Mesodermal cell (in vitro differentiated cells): Measurements from ENCODE around the gene ATXN3L.
A peak's percentile ranks its signal among the peaks of the same experiment; 100 is the strongest.
"Not testable (repeated sequence)": the region's sequence is repeated elsewhere in the genome, so short reads cannot be mapped to it uniquely, and the experiment has no call there.

Source experiments
- H3K27ac ChIP-seq: 2 replicates; pipeline ENCODE4 v1.7.0; 2013; ENCODE audit warnings: mild to moderate bottlenecking, low read depth, low read length, moderate library complexity; ENCODE audit not compliant: severe bottlenecking
- H3K36me3 ChIP-seq: 2 replicates; pipeline ENCODE4 v1.7.1; 2013; ENCODE audit warnings: mild to moderate bottlenecking, low read length, moderate library complexity; ENCODE audit not compliant: control insufficient read depth, insufficient read depth
- H3K4me1 ChIP-seq: one replicate; pipeline ENCODE4 v1.7.1; 2013; ENCODE audit warnings: mild to moderate bottlenecking, low read length; ENCODE audit not compliant: insufficient read depth, control insufficient read depth, poor library complexity, severe bottlenecking
- H3K4me3 ChIP-seq: 2 replicates; pipeline ENCODE4 v1.7.0; 2013; ENCODE audit warnings: low read length, control low read depth, mild to moderate bottlenecking; ENCODE audit not compliant: insufficient read depth, poor library complexity, severe bottlenecking; ENCODE audit errors: extremely low read depth
- H3K9me3 ChIP-seq: 2 replicates; pipeline ENCODE4 v1.7.1; 2013; ENCODE audit warnings: mild to moderate bottlenecking, low read length, moderate library complexity; ENCODE audit not compliant: control insufficient read depth
- WGBS, 2 experiments: methylation state at CpG; one replicate each; pipeline ENCODE4 v1.1.5; 2013; ENCODE audit warnings: missing lambda C conversion rate in 2 of 2; ENCODE audit not compliant: insufficient coverage in 2 of 2; 5-methylcytosine and 5-hydroxymethylcytosine counted together

The ATXN3L gene

DNA sequence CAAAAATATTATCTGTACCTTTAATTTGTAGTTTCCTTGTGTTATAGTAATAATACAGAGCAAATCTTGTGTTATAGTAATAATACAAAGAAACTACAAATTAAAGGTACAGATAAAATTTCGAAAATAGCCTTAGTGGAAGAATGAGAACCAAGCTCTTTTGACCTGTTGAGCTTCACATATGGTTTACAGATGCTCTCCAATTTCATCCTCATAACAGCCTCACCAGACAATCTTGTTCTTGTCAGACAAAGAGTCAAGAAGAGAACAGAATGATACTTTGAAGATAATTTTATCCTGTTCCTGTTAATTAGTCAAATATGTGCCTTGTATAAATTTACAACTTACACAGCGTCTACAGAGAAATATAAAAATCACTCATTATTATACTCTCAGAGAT is 12.8 kb downstream of the ATXN3L start:
- no peak overlapping the region for H3K4me3 ChIP-seq
- no peak overlapping the region for H3K27ac ChIP-seq
- no peaks in the 10 kb centered on the region for H3K9me3 ChIP-seq
- H3K36me3 ChIP-seq: no peaks in the 10 kb centered on the region
- peaks cover 5% of the 10 kb centered on the region for H3K4me1 ChIP-seq
- WGBS, 2 experiments: no CpG with 5 or more reads among the region's 2 CpGs

DNA sequence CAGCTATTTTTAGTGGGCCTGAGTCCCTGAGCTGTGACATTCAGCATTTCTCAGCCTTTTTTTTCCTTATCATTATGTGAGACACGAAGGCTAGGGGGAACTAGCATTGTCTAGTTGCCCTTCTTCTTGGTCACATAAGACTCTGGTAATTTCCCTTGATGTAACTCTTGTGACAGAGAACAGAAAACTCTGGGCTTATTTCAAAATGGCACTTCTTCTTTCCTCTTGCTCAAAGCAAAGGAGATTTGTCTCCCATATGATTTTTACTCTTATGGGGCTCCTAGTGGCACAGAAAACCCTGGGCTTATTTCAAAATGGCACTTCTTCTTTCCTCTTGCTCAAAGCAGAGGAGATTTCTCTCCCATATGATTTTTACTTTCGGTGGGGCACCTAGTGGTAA is 14.7 kb downstream of the ATXN3L start:
- no peaks in the 10 kb centered on the region for H3K36me3 ChIP-seq
- 100% methylated on average over 1 of the region's 2 CpGs for WGBS, 2 experiments
- H3K4me1 ChIP-seq: peaks cover 5% of the 10 kb centered on the region
- no peaks in the 10 kb centered on the region for H3K9me3 ChIP-seq
- H3K4me3 ChIP-seq: no peak overlapping the region
- H3K27ac ChIP-seq: peak overlapping the region; percentile 23

DNA sequence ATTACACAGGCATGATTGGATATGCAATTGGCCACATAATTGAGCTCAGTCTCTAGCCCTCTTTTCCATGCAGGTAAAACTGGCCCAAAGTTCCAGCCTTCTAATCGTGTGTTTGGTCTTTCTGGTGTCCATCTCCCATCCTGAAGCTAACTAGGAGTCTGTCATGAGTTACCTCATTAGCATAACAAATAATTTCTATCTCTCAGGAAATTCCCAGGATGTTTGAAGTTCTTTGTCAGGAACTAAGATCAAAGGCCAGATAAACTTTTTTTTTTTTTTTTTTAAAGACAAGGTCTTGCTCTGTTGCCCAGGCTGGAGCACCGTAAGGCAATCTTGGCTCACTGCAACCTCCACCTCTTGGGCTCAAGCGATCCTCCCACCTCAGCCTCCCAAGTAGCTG is 15.8 kb downstream of the ATXN3L start:
- H3K9me3 ChIP-seq: no peaks in the 10 kb centered on the region
- H3K4me3 ChIP-seq: no peak overlapping the region
- no peaks in the 10 kb centered on the region for H3K36me3 ChIP-seq
- WGBS, 2 experiments: no CpG with 5 or more reads among the region's 3 CpGs
- H3K4me1 ChIP-seq: peaks cover 5% of the 10 kb centered on the region
- H3K27ac ChIP-seq: no peak overlapping the region

DNA sequence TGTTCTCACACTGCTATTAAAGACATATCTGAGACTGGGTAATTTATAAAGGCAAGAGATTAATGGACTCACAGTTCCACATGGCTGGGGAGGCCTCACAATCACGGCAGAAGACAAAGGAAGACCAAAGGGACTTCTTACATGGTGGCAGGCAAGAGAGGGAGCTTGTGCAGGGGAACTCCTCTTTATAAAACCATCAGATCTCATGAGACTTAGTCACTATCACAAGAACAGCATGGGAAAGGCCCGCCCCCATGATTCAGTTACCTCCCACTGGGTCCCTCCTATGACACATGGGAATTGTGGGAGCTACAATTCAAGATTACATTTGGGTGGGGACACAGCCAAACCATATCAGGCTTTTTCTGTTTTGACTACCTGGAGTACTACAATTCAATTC is 16.6 kb downstream of the ATXN3L start:
- WGBS, 2 experiments: no CpG with 5 or more reads among the region's 2 CpGs
- not testable (repeated sequence) for H3K4me1 ChIP-seq, H3K9me3 ChIP-seq, H3K4me3 ChIP-seq, H3K27ac ChIP-seq, H3K36me3 ChIP-seq

DNA sequence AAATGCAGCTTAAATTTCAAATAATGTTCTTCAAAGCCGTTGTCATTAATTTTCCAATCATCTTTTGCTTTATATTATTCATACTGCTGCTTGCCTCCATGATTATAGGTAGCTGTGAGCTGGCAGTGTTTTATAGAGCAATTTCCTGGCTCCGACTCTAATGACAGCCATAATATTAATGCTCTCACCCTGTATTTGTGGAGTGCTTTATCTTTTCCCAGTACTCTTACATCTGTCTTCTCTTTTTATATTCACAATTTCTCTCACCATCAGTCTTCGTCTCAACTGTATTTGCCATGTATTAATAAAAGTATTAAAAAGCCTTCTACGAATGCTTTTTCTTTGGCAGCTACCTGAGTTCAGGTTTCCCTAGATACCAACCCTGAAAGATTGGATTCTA is 21.0 kb downstream of the ATXN3L start:
- no peak overlapping the region for H3K4me3 ChIP-seq
- H3K27ac ChIP-seq: no peak overlapping the region
- no peaks in the 10 kb centered on the region for H3K9me3 ChIP-seq
- no peaks in the 10 kb centered on the region for H3K36me3 ChIP-seq
- no CpG with 5 or more reads among the region's 4 CpGs for WGBS, 2 experiments
- H3K4me1 ChIP-seq: peaks cover under 1% of the 10 kb centered on the region

DNA sequence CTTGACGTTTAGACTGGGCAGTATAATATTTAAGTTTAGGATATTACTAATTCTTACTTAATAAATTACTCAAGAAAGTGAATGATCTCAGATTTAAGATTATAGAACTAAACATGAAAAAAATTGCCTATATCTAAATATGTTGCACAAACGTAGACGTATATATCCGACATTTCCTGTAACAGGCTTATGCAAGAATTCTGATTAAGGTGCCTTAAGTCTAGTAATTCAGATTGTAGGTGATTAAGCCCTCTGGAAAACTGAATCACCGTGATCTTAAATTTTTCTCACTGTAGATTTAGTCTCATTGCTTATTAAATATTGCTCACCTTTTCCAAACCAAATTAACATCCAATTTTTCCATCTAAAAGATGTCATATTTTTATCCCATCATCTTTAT is 24.0 kb downstream of the ATXN3L start:
- Histone ChIP-seq H3K4me1 (no peaks in the 10 kb centered on the region), H3K9me3 (no peaks in the 10 kb centered on the region), H3K27ac (no peak overlapping the region), H3K36me3 (no peaks in the 10 kb centered on the region), H3K4me3 (no peak overlapping the region)
- no CpG with 5 or more reads among the region's 5 CpGs for WGBS, 2 experiments

DNA sequence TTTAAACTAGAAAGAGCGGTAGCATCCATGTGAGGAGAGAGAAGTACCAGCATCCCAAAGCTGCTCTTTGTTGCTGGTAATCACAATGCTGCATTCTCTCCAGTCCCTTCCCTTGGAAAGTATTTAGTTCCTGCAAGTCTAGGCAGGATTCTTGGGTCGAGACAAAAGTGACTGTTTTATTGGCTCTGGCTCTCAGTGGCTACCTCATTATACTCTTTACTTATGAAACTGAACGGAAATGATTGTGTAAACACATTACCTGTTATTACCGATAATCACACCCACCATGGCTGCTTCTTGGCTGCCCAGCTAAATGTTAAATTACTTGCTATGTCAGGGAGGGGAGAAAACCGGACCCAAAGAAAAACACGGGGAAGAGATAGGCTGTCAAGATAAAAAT is 26.2 kb downstream of the ATXN3L start:
- 83% methylated on average over 2 of the region's 6 CpGs; no CpG with 5 or more reads in 1 of the 2 experiments for WGBS, 2 experiments
- H3K4me3 ChIP-seq: no peak overlapping the region

DNA sequence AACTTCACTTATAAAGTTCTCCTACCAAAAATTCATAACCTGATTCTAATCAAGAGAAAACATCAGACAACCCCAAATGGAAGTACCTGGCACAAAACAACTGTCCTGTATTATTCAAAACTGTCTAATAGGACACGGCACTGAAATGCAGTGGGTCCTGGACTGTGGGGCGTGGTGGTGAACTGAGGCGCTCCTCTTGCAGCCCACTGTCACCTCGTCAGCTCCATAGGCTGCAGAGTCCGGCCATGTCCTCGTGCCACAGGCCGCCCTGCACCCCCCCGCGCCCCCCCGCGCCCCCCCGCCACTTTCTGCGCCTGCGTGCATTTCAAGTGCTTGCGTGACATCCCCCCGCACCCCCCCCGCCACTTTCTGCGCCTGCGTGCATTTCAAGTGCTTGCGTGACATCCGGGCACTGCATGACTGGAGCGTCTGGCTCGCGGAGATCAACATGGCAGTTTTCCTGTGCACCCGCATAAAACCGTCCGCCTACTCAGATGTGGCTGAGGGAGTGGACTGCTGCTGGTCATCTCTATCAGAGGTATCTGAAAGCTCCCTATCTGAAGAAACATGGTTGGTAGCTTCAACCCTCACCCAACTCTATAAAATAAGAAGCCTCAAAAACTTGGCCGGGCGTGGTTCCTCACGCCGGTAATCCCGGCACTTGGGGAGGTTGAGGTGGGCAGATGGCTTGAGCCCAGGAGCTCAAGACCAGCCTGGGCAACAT is 28.8 kb downstream of the ATXN3L start:
- peaks cover 3% of the 10 kb centered on the region for H3K9me3 ChIP-seq
- no peaks in the 10 kb centered on the region for H3K36me3 ChIP-seq
- WGBS, 2 experiments: 94% methylated on average over 7 to 11 of the region's 32 CpGs
- H3K27ac ChIP-seq: no peak overlapping the region
- H3K4me1 ChIP-seq: peaks cover 13% of the 10 kb centered on the region
- H3K4me3 ChIP-seq: no peak overlapping the region

More for the DNA sequence above, 26.2 kb downstream of the ATXN3L start:
- Histone ChIP-seq H3K36me3 (no peaks in the 10 kb centered on the region), H3K9me3 (peaks cover under 1% of the 10 kb centered on the region), H3K4me1 (no peaks in the 10 kb centered on the region), H3K27ac (no peak overlapping the region)

DNA sequence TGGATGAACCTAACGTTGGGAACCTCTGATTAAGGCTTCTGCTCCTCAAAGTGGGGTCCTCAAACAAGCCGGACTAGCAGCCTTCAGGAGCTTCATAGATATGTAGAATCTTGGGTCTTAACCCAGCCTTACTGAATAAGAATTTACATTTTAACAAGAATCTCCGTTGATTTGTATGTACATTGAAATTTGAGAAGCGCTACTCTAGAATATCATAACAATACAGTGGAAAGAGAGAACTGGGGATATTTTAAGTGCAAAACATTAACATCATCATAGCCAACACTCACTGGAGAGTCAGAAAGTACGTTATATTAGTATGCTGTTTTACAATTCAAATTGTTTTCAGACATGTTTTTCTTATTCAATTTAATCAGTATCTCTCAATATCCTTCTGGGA is 31.2 kb downstream of the ATXN3L start:
- Histone ChIP-seq H3K4me3 (no peak overlapping the region), H3K27ac (no peak overlapping the region), H3K4me1 (peaks cover 13% of the 10 kb centered on the region), H3K9me3 (peaks cover 18% of the 10 kb centered on the region), H3K36me3 (no peaks in the 10 kb centered on the region)
- no CpG with 5 or more reads among the region's 5 CpGs for WGBS, 2 experiments

DNA sequence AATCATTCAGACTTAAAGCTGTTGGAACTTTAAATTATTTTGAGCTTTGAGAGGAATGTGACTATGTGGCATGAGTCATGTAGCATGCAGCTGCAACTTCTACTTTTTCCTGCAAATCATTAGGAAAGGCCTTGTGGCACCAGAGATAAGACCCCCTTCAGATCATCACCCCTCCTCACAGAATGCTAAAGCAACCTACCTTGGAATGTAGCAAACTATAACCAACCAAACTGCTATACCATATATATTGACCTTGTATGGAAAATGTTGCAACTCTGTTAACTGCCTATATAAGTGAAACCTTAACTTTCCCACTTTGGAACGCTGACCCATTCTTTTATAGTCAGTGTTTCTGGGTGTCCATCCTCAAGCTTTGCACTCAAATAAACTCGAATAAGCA is 32.0 kb downstream of the ATXN3L start:
- peaks cover 18% of the 10 kb centered on the region for H3K9me3 ChIP-seq

DNA sequence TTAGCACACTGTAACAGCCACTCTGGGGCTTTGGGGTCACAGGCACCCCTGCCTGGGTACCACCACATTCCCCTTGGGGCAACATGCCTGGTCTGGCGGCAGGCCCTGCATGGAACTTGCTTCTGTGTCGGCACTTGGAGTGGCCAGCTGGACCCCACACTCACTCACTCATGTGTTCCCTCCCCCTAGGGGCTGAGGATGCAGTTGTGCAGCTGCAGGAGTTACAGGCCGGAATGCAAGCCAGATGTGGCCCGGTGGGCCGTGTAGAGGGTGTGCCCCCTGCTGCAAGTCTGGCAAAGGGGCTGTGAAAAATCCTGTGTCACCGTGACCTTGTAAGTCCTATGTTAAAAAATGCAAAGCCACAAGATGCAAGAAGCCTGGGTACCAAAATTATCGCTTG is 34.2 kb downstream of the ATXN3L start:
- Histone ChIP-seq H3K9me3 (peaks cover 18% of the 10 kb centered on the region), H3K27ac (no peak overlapping the region)
- 93 to 100% methylated on average over 1 to 3 of the region's 7 CpGs for WGBS, 2 experiments

More for the DNA sequence above, 32.0 kb downstream of the ATXN3L start:
- Histone ChIP-seq H3K36me3 (no peaks in the 10 kb centered on the region), H3K4me3 (no peak overlapping the region), H3K27ac (peak overlapping the region; percentile 87), H3K4me1 (peaks cover 13% of the 10 kb centered on the region)
- 100% methylated on average over 1 of the region's 2 CpGs; no CpG with 5 or more reads in 1 of the 2 experiments for WGBS, 2 experiments

More for the DNA sequence above, 34.2 kb downstream of the ATXN3L start:
- Histone ChIP-seq H3K4me3 (no peak overlapping the region), H3K4me1 (peaks cover 13% of the 10 kb centered on the region), H3K36me3 (no peaks in the 10 kb centered on the region)
